Esophagus muscularis mucosa (tissue), 4 donors: ENCODE data around the gene CHMP6. TPM values are rescaled to one million over a fixed set of nuclear protein-coding genes. Genes with fewer than 3 reads are reported as not detected.

ENCODE experiments used
- DNase-seq: peaks from one replicate; pipeline ENCODE4 v3.0.0-alpha.2; 2017; ENCODE audit errors: extremely low spot score
- H3K27ac ChIP-seq, 4 donors: fragments of 200-600 bp; sonication (generic); replicated peaks in 1 of 4; 1 replicate in 3 of 4; 2 replicates in 1 of 4; pipeline ENCODE4 v1.5.1; 2016 to 2019; ENCODE audit warnings: mild to moderate bottlenecking in 1 of 4
- H3K27me3 ChIP-seq, 4 donors: fragments of 200-600 bp; sonication (generic); one replicate each; pipeline versions ENCODE4 v1.5.1 to v1.6.0; 2016 to 2019
- H3K36me3 ChIP-seq, 4 donors: fragments of 200-600 bp; sonication (generic); one replicate each; pipeline ENCODE4 v1.5.1; 2016 to 2019
- H3K4me1 ChIP-seq, 4 donors: fragments of 200-600 bp; sonication (generic); one replicate each; pipeline ENCODE4 v1.5.1; 2016 to 2019
- H3K4me3 ChIP-seq, 4 donors: fragments of 200-600 bp; sonication (generic); 1 replicate in 2 of 4; 2 replicates in 2 of 4; pipeline ENCODE4 v1.5.1; 2016 to 2019; ENCODE audit warnings: mild to moderate bottlenecking in 4 of 4, moderate library complexity in 1 of 4
- H3K9me3 ChIP-seq, 4 donors: fragments of 200-600 bp; sonication (generic); 1 replicate in 3 of 4; 2 replicates in 1 of 4; pipeline ENCODE4 v1.5.1; 2016 to 2019
- EP300 ChIP-seq: sonication (generic); formaldehyde crosslinking; IDR thresholded peaks from one replicate; pipeline ENCODE4 v1.6.1; 2017; ENCODE audit warnings: antibody characterized with exemption
- POLR2A ChIP-seq: fragments of 450-650 bp; IDR thresholded peaks from one replicate; pipeline ENCODE4 v1.6.1; 2017; ENCODE audit warnings: antibody characterized with exemption, moderate library complexity, mild to moderate bottlenecking, low read depth
- POLR2AphosphoS5 ChIP-seq, 2 donors: sonication (generic); formaldehyde crosslinking; IDR thresholded peaks; one replicate each; pipeline ENCODE4 v1.6.1; 2017; ENCODE audit warnings: antibody characterized with exemption in 2 of 2
- WGBS: methylation state at CpG from one replicate; pipeline ENCODE4 v1.1.5; 2018; 5-methylcytosine and 5-hydroxymethylcytosine counted together
- intact Hi-C: fragments of 100-400 bp; cut with DNase I; formaldehyde crosslinking; loops from one replicate; pipeline ENCODE4 v1.15.1; 2023
- total RNA-seq, 4 donors: library from RNA; depleted of rRNA; stranded (reverse); fragments of >200 nt; gene quantifications; one replicate each; pipeline versions ENCODE4 v1.1.0 to v1.2.1, GENCODE V29; 2016
- TF ChIP-seq, protein P1 (sequence below), 3 experiments: fragments of 200-600 bp in 2 of 3; fragments of 450-650 bp in 1 of 3; sonication (generic) in 2 of 3; IDR thresholded peaks; one replicate each; pipeline ENCODE4 v1.5.1; 2017 to 2019; ENCODE audit warnings: antibody characterized with exemption in 3 of 3, mild to moderate bottlenecking in 2 of 3, moderate library complexity in 1 of 3

CHMP6 gene
- total RNA-seq, 4 donors from 2014 or later: 17.6 to 29.2 (median 25.8) TPM

DNA sequence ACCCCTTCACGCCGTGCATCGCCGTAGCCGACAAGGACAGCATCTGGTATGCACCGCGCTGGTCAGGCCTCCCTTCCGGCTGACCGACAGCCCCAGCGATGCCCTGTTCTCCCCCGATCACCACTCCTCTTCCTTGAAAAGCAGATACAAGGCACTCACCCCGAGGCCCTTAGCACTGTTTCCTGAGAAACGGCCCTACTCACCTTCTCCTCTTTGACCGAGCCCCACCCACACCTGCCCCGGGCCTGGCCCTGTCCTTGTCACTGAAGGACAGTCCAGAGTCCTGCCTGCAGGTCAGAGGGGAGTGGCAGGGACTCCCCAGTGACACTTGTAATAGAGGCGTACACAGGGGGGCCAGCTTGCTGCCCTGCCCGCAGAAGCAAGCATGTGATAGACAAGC is 45.9 kb upstream of the CHMP6 start:
- Histone ChIP-seq H3K27ac (peak overlapping the region in 2 of 4 donors; percentile 88 to 89), H3K4me1 (peaks cover 26 to 76% (median 71%) of the 10 kb centered on the region in 4 donors), H3K9me3 (no peaks in the 10 kb centered on the region), H3K36me3 (peaks cover 4 to 53% (median 43%) of the 10 kb centered on the region in 4 donors), H3K4me3 (no peak overlapping the region), H3K27me3 (no peaks in the 10 kb centered on the region)
- intact Hi-C loops: no loop called here
- 92% methylated on average over 17 of the region's 17 CpGs for whole genome bisulfite sequencing
- no peak for DNase-seq
- TF ChIP-seq POLR2A (no peak), EP300 (no peak)

DNA sequence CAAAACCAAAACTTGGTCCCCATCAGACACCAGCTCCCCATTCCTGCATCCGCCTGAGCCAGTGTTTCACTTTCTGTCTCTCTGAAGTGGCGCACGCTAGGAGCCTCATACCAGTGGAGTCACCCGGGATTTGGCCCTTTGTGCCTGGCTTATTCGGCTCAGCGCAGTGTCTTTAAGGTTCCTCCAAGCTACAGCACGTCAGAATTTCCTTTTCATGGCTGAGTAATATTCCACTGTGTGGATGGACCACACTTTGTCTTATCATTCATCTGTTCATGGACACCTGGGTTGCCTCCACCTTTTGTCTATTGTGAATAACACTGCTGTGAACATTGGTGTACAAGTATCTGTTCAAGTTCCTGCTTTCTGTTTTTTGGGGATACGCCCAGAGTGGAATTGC is 45.2 kb upstream of the CHMP6 start:
- no peak for DNase-seq
- H3K4me3 ChIP-seq: no peak overlapping the region
- 98% methylated on average over 8 of the region's 8 CpGs for WGBS
- H3K4me1 ChIP-seq: peaks cover 23 to 76% (median 68%) of the 10 kb centered on the region in 4 donors
- intact Hi-C loops: no loop called here
- H3K36me3 ChIP-seq: peaks cover 4 to 59% (median 49%) of the 10 kb centered on the region in 4 donors
- peak overlapping the region in 2 of 4 donors; percentile 32 to 74 for H3K27ac ChIP-seq
- TF ChIP-seq EP300 (no peak), POLR2A (no peak), POLR2AphosphoS5 (IDR thresholded peaks at IDR 0.05) (no peak)
- TF ChIP-seq, protein P1, sequence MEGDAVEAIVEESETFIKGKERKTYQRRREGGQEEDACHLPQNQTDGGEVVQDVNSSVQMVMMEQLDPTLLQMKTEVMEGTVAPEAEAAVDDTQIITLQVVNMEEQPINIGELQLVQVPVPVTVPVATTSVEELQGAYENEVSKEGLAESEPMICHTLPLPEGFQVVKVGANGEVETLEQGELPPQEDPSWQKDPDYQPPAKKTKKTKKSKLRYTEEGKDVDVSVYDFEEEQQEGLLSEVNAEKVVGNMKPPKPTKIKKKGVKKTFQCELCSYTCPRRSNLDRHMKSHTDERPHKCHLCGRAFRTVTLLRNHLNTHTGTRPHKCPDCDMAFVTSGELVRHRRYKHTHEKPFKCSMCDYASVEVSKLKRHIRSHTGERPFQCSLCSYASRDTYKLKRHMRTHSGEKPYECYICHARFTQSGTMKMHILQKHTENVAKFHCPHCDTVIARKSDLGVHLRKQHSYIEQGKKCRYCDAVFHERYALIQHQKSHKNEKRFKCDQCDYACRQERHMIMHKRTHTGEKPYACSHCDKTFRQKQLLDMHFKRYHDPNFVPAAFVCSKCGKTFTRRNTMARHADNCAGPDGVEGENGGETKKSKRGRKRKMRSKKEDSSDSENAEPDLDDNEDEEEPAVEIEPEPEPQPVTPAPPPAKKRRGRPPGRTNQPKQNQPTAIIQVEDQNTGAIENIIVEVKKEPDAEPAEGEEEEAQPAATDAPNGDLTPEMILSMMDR (IDR thresholded peaks at IDR 0.05): no peak
- no peaks in the 10 kb centered on the region for H3K27me3 ChIP-seq
- H3K9me3 ChIP-seq: no peaks in the 10 kb centered on the region

DNA sequence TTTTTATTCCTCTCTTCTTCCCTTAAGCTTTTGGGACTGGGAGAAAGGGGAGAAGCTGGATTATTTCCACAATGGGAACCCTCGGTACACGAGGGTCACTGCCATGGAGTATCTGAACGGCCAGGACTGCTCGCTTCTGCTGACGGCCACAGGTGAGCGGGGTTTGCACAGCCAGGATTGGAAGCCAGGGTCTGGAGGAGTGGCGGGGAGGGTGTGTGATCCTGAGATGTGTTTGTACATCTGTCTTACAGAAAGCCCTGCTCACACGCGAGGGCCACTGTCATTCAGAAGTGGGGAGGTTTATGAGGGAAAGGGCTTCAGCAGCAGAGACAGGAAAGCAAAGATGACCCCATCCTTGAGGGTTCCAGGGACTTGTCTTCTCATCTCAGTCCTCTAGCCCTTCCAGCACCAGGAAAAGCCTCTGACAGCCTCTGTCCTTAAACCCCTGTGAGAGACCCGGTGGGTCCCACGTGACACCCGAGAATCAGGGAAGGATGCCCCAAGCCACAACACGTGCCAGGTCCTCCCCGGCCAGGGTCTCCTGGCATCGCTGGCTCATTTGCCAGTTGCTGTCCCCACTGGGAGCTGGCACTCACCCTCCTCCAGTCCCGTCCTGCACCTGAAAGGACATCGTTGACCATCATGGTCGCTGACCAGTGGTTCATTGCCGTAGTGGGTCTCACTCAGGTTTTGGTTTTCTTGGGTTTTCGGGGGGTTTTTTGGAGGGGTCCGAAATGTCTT is 44.3 kb upstream of the CHMP6 start:
- no peak for TF ChIP-seq POLR2A
- no peak for TF ChIP-seq EP300
- TF ChIP-seq, protein P1 (IDR thresholded peaks at IDR 0.05): no peak
- no peak for TF ChIP-seq POLR2AphosphoS5 (IDR thresholded peaks at IDR 0.05)
- Histone ChIP-seq H3K4me3 (no peak overlapping the region), H3K9me3 (no peaks in the 10 kb centered on the region), H3K36me3 (peaks cover 4 to 68% (median 55%) of the 10 kb centered on the region in 4 donors), H3K27ac (peak overlapping the region in 3 of 4 donors; percentile 32 to 74 (median 71)), H3K4me1 (peaks cover 14 to 75% (median 60%) of the 10 kb centered on the region in 4 donors), H3K27me3 (no peaks in the 10 kb centered on the region)
- intact Hi-C loops: no loop called here
- DNase-seq: no peak
- WGBS: 96% methylated on average over 21 of the region's 21 CpGs

DNA sequence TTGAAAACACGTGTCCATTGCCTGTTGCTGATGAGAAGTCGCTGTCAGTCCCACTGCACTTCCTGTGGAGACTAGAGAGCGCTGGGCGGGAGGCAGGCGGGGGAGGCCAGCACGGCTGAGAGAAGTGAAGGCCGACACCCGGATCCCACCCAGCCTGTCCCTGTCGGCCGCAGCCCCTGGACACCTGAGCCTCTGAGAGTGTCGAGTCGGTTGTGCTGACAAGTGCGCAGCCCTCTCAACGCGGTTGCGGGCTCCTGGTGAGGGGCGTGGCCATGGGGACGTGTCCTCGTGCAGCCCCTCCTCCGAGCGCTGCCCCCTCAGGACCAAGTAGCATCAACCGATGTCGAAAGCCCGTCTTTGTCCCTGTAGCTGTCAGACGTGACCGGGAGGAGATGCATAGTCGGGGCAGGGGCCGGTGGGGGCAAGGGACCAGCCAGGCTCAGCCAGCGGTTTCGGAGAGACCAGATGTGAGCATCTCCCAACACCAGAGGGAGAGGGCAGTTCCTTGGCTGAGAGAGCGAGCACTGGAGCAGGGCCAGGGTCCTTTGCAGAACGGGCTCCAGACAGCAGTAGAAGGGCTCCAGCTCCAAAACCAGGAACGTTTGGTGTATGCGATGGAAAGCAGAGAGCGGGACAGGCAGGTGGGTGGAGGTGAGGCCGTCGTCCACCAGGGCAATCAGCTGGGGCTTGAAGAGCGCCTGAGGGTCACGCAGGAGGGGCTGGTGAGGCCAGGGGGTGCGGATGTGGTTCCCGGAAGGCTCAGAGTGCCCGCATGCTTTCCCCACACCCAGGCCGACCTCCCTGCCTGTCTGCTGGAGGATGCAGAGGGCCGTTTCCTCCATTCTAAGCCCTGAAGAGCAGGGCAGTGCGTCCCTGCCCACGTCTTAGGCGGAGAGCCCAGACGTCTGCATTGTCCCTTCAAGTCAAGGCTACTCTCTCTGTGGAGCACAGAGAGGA is 43.3 kb upstream of the CHMP6 start:
- no peak for TF ChIP-seq POLR2A
- no peak for TF ChIP-seq EP300
- TF ChIP-seq, protein P1 (IDR thresholded peaks at IDR 0.05): peak in 1 of 3 experiments; percentile 9
- no peak for TF ChIP-seq POLR2AphosphoS5 (IDR thresholded peaks at IDR 0.05)
- H3K4me1 ChIP-seq: peaks cover 5 to 66% (median 51%) of the 10 kb centered on the region in 4 donors
- peaks cover 4 to 75% (median 52%) of the 10 kb centered on the region in 4 donors for H3K36me3 ChIP-seq
- no peak for DNase-seq
- peak overlapping the region in 2 of 4 donors; percentile 13 to 25 for H3K4me3 ChIP-seq
- 77% methylated on average over 46 of the region's 48 CpGs for WGBS
- no peaks in the 10 kb centered on the region for H3K9me3 ChIP-seq
- no peaks in the 10 kb centered on the region for H3K27me3 ChIP-seq
- intact Hi-C loops: no loop called here
- H3K27ac ChIP-seq: peak overlapping the region; percentile 20 to 80 (median 72)
